Fibroblast of lung (primary cell): ENCODE data around the gene CDC42EP1. TPM values are rescaled to one million over a fixed set of nuclear protein-coding genes. Genes with fewer than 3 reads are reported as not detected.
"Not testable (repeated sequence)": the region's sequence is repeated elsewhere in the genome, so short reads cannot be mapped to it uniquely, and the experiment has no call there.

Experiments
- DNase-seq, 2 donors: peaks; one replicate each; pipeline versions ENCODE4 v3.0.0 to v3.0.0-alpha.2; 2010; ENCODE audit warnings: low read depth in 2 of 2
- H2AFZ ChIP-seq: 2 replicates; pipeline ENCODE4 v1.5.1; 2012; ENCODE audit warnings: low read length, control low read depth, inconsistent platforms
- H3K27ac ChIP-seq: 2 replicates; pipeline ENCODE4 v1.5.1; 2011; ENCODE audit warnings: low read length, control low read depth; ENCODE audit not compliant: insufficient read depth
- H3K27me3 ChIP-seq: 2 replicates; pipeline ENCODE4 v1.5.1; 2011; ENCODE audit warnings: mild to moderate bottlenecking, low read length; ENCODE audit not compliant: control insufficient read depth, insufficient read depth
- H3K36me3 ChIP-seq: 2 replicates; pipeline ENCODE4 v1.5.1; 2011; ENCODE audit warnings: low read length; ENCODE audit not compliant: control insufficient read depth, insufficient read depth
- H3K4me1 ChIP-seq: 2 replicates; pipeline ENCODE4 v1.5.1; 2011; ENCODE audit warnings: low read length; ENCODE audit not compliant: control insufficient read depth, insufficient read depth; ENCODE audit errors: extremely low read depth
- H3K4me2 ChIP-seq: 2 replicates; pipeline ENCODE4 v1.5.1; 2011; ENCODE audit warnings: low read length, control low read depth; ENCODE audit not compliant: insufficient read depth; ENCODE audit errors: extremely low read depth
- H3K4me3 ChIP-seq, 4 experiments: fragments of 200-600 bp in 1 of 4; sonication (generic) in 1 of 4; replicated peaks in 1 of 4; 2 replicates each; pipeline ENCODE4 v1.5.1; 2011 to 2016; ENCODE audit warnings: low read length in 4 of 4, low read depth in 3 of 4, mild to moderate bottlenecking in 3 of 4, control low read depth in 2 of 4, inconsistent platforms in 1 of 4, mixed read lengths in 1 of 4; ENCODE audit not compliant: insufficient read depth in 1 of 4; ENCODE audit errors: control extremely low read depth in 1 of 4
- H3K79me2 ChIP-seq: 2 replicates; pipeline ENCODE4 v1.5.1; 2012; ENCODE audit warnings: mild to moderate bottlenecking, low read length, inconsistent platforms; ENCODE audit not compliant: control insufficient read depth, insufficient read depth
- H3K9ac ChIP-seq: 2 replicates; pipeline ENCODE4 v1.5.1; 2011; ENCODE audit warnings: mild to moderate bottlenecking, low read length, control low read depth; ENCODE audit not compliant: insufficient read depth
- H3K9me3 ChIP-seq: 2 replicates; pipeline ENCODE4 v1.5.1; 2012; ENCODE audit warnings: low read depth, low read length; ENCODE audit not compliant: control insufficient read depth, insufficient read depth
- H4K20me1 ChIP-seq: 2 replicates; pipeline ENCODE4 v1.5.1; 2011; ENCODE audit warnings: low read length; ENCODE audit not compliant: control insufficient read depth, insufficient read depth; ENCODE audit errors: extremely low read depth
- CTCF ChIP-seq, 2 donors: IDR thresholded peaks in 1 of 2; conservative IDR thresholded peaks in 1 of 2; 1 replicate in 1 of 2; 2 replicates in 1 of 2; pipeline ENCODE4 v1.5.1; 2011 to 2012; ENCODE audit warnings: low read length in 2 of 2, control low read depth in 1 of 2, inconsistent platforms in 1 of 2, low read depth in 1 of 2, mild to moderate bottlenecking in 1 of 2
- EZH2 ChIP-seq: IDR thresholded peaks from 2 replicates; pipeline ENCODE4 v1.5.1; 2012; ENCODE audit warnings: low read length, control low read depth, mild to moderate bottlenecking; ENCODE audit errors: missing control alignments
- polyA plus RNA-seq, 2 donors: library from polyadenylated mRNA; depleted of rRNA in 1 of 2; stranded (reverse) in 1 of 2; unstranded in 1 of 2; fragments of >200 nt; gene quantifications; 2 replicates each; pipeline ENCODE4 v1.2.1, GENCODE V29; 2011 to 2012; ENCODE audit warnings: missing spikeins in 1 of 2
- total RNA-seq: library from RNA; depleted of rRNA; stranded (reverse); fragments of >200 nt; gene quantifications from 2 replicates; pipeline ENCODE4 v1.2.1, GENCODE V29; 2014

CDC42EP1 gene
- total and polyA plus RNA-seq, 2 donors (not counting 1 experiment from before 2014, with no cell fraction given) = 10.4 to 17.2 TPM

GRCh38 chr22:37526376-37526775, 33.9 kb upstream of the CDC42EP1 start:
- Histone ChIP-seq H3K27ac (no peak overlapping the region), H3K4me3 (no peak overlapping the region), H3K4me1 (peaks cover 15% of the 10 kb centered on the region), H4K20me1 (no peaks in the 10 kb centered on the region), H3K27me3 (no peaks in the 10 kb centered on the region), H3K4me2 (no peak overlapping the region), H3K79me2 (no peaks in the 10 kb centered on the region), H3K9ac (no peak overlapping the region), H3K36me3 (no peaks in the 10 kb centered on the region), H2AFZ (no peak overlapping the region), H3K9me3 (no peaks in the 10 kb centered on the region)
- TF ChIP-seq CTCF (conservative IDR thresholded peaks at IDR 0.05 in 1 of 2, IDR thresholded peaks at IDR 0.05 in 1 of 2; ENCODE audit: low read depth in 1 of 2, low read length in 2 of 2) = no peak
- TF ChIP-seq EZH2 = no peak
- peak in 1 of 2 donors; percentile 36 for DNase-seq

GRCh38 chr22:37527081-37527752, 33.1 kb upstream of the CDC42EP1 start:
- H3K9ac ChIP-seq, H4K20me1 ChIP-seq, H2AFZ ChIP-seq, H3K27me3 ChIP-seq, H3K9me3 ChIP-seq, H3K79me2 ChIP-seq, H3K27ac ChIP-seq, H3K4me3 ChIP-seq, H3K4me2 ChIP-seq, H3K36me3 ChIP-seq: not testable (repeated sequence)
- peaks cover 15% of the 10 kb centered on the region for H3K4me1 ChIP-seq
- peak in 1 of 2 donors; percentile 25 for DNase-seq

GRCh38 chr22:37527952-37528351, 32.3 kb upstream of the CDC42EP1 start:
- not testable (repeated sequence) for H4K20me1 ChIP-seq, H3K4me2 ChIP-seq, H3K4me3 ChIP-seq, H3K36me3 ChIP-seq, H2AFZ ChIP-seq, DNase-seq, H3K9me3 ChIP-seq, H3K79me2 ChIP-seq, H3K9ac ChIP-seq, H3K27ac ChIP-seq, H3K27me3 ChIP-seq
- H3K4me1 ChIP-seq = peaks cover 15% of the 10 kb centered on the region

- Histone ChIP-seq H3K79me2 (no peaks in the 10 kb centered on the region), H3K4me2 (no peak overlapping the region), H3K4me1 (peaks cover 17% of the 10 kb centered on the region), H3K9ac (no peak overlapping the region), H3K36me3 (no peaks in the 10 kb centered on the region), H3K27ac (no peak overlapping the region), H3K27me3 (no peaks in the 10 kb centered on the region), H2AFZ (no peak overlapping the region), H3K4me3 (no peak overlapping the region), H3K9me3 (no peaks in the 10 kb centered on the region), H4K20me1 (no peaks in the 10 kb centered on the region)
- no peak for DNase-seq
- TF ChIP-seq EZH2 = no peak
- TF ChIP-seq CTCF (conservative IDR thresholded peaks at IDR 0.05 in 1 of 2, IDR thresholded peaks at IDR 0.05 in 1 of 2; ENCODE audit: low read depth in 1 of 2, low read length in 2 of 2) = no peak
These were observed 30.5 kb upstream of the CDC42EP1 start for GRCh38 chr22:37529652-37530345.
